ENCODE measurements around the gene IL1R1. TPM values are rescaled to one million over a fixed set of nuclear protein-coding genes. Genes with fewer than 3 reads are reported as not detected.

The IL1R1 gene
- total RNA-seq, 1 donor from 2014 or later: 1.7 TPM

DNA sequence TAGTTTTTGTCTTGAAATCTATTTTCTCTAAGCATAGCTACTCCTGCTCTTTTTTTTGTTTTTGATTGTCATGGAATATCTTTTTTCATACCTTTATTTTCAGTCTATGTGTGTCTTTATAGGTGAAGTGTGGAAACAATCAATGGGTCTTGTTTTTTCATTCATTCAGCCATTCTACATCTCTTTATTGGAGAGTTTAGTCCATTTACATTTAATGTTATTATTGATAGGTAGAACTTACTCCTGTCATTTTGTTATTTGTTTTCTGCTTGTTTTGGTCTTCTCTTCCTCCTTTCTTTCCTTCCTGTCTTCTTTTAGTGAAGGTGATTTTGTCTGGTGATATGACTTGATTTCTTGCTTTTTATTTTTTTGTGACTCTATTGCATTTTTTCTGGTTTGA is 62.1 kb downstream of the IL1R1 start:
- no peak for DNase-seq (ENCODE audit: low spot score)
- no peak overlapping the region for H3K4me3 ChIP-seq
- no peak overlapping the region for H3K27ac Mint-ChIP-seq
- TF ChIP-seq, protein P1, sequence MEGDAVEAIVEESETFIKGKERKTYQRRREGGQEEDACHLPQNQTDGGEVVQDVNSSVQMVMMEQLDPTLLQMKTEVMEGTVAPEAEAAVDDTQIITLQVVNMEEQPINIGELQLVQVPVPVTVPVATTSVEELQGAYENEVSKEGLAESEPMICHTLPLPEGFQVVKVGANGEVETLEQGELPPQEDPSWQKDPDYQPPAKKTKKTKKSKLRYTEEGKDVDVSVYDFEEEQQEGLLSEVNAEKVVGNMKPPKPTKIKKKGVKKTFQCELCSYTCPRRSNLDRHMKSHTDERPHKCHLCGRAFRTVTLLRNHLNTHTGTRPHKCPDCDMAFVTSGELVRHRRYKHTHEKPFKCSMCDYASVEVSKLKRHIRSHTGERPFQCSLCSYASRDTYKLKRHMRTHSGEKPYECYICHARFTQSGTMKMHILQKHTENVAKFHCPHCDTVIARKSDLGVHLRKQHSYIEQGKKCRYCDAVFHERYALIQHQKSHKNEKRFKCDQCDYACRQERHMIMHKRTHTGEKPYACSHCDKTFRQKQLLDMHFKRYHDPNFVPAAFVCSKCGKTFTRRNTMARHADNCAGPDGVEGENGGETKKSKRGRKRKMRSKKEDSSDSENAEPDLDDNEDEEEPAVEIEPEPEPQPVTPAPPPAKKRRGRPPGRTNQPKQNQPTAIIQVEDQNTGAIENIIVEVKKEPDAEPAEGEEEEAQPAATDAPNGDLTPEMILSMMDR (IDR thresholded peaks at IDR 0.05): no peak
- TF ChIP-seq EZH2 (IDR thresholded peaks at IDR 0.05) (no peak), EZH2phosphoT487 (IDR thresholded peaks at IDR 0.05) (no peak)
- no peaks in the 10 kb centered on the region for H3K36me3 Mint-ChIP-seq
- no peaks in the 10 kb centered on the region for H4K20me1 ChIP-seq (ENCODE audit: low read depth)
- no peak overlapping the region for H3K4me2 ChIP-seq
- H3K9me3 ChIP-seq (ENCODE audit: low read depth): no peaks in the 10 kb centered on the region
- no peaks in the 10 kb centered on the region for H3K27me3 ChIP-seq
- no peak overlapping the region for H3K9ac ChIP-seq
- H3F3A ChIP-seq (ENCODE audit: low read depth): no peaks in the 10 kb centered on the region
- no peaks in the 10 kb centered on the region for H3K4me1 Mint-ChIP-seq
- no peaks in the 10 kb centered on the region for H3K36me3 ChIP-seq
- no peak overlapping the region for H3K27ac ChIP-seq
- peaks cover 4% of the 10 kb centered on the region for H3K9me3 Mint-ChIP-seq
- no peak overlapping the region for H3K4me3 Mint-ChIP-seq
- no peaks in the 10 kb centered on the region for H3K4me1 ChIP-seq
- H3K79me2 ChIP-seq (ENCODE audit: low read depth): no peaks in the 10 kb centered on the region
- H2AFZ ChIP-seq (replicated peaks): no peak overlapping the region
- H3K27me3 Mint-ChIP-seq (ENCODE audit: insufficient read depth, low read depth): no peaks in the 10 kb centered on the region

DNA sequence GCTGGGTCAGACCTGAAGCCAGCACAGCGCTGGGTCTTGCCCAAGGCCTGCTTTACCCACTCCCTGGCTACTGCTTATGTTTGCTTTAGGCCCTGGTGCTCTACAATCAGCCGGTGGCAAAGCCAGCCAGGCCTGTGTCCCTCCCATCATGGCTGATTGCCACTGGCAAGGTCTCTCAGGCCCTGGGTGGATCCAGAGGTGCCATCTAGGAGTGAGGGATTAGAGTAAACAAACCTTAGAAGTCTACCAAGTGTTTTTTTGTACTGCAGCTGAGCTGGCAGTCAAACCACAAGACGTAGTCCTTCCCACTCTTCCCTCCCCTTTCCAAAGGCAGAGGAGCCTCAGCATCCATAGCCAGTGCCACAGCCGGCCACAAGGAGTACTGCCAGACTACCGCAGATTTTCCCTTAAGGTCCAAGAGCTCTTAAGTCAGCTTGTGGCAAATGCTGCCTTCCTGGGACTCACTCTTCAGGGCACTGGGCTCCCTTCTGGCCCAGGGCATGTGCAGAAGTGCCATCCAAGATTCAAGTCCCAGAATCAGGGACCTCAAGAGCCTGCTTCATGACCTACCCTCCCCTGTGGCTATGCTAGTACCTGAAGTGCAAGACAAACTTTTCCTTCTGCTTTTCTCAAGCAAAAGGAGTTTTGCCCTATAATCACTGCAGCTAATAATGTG is 64.3 kb downstream of the IL1R1 start:
- Histone ChIP-seq H3K4me3 (no peak overlapping the region), H3K27ac (no peak overlapping the region), H3K4me2 (no peak overlapping the region), H4K20me1 (ENCODE audit: low read depth) (no peaks in the 10 kb centered on the region), H3K4me1 (no peaks in the 10 kb centered on the region), H3K9ac (no peak overlapping the region), H3K36me3 (no peaks in the 10 kb centered on the region), H2AFZ (replicated peaks) (no peak overlapping the region), H3K27me3 (no peaks in the 10 kb centered on the region), H3K79me2 (ENCODE audit: low read depth) (no peaks in the 10 kb centered on the region), H3F3A (ENCODE audit: low read depth) (no peaks in the 10 kb centered on the region), H3K9me3 (ENCODE audit: low read depth) (no peaks in the 10 kb centered on the region)
- Mint-ChIP-seq H3K4me3 (no peak overlapping the region), H3K36me3 (no peaks in the 10 kb centered on the region), H3K4me1 (no peaks in the 10 kb centered on the region), H3K9me3 (peaks cover 4% of the 10 kb centered on the region), H3K27ac (no peak overlapping the region), H3K27me3 (ENCODE audit: insufficient read depth, low read depth) (no peaks in the 10 kb centered on the region)
- TF ChIP-seq EZH2phosphoT487 (IDR thresholded peaks at IDR 0.05) (no peak), EZH2 (IDR thresholded peaks at IDR 0.05) (no peak)
- TF ChIP-seq, protein P1 (IDR thresholded peaks at IDR 0.05): no peak
- DNase-seq (ENCODE audit: low spot score): no peak

DNA sequence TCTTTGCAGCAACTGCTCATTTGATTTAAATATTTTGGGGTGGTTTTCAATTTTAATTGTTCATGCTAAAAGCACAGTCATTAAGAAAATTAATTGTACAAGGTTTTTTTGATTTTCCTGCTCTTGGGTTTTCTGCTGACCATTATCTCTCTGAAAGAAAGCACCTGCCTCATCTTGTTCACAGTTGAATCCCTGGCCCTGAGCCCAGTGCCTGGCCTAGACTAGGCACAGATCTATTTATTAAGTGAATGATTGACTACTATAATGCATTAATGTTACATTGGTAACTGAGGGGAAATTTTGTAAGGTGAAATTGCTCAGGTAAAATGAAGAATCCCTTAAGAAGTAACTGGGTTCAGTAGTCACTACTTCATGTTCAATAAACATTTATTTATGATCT is 66.2 kb downstream of the IL1R1 start:
- H3K79me2 ChIP-seq (ENCODE audit: low read depth): no peaks in the 10 kb centered on the region
- no peaks in the 10 kb centered on the region for H4K20me1 ChIP-seq (ENCODE audit: low read depth)
- Mint-ChIP-seq H3K27ac (no peak overlapping the region), H3K4me1 (no peaks in the 10 kb centered on the region), H3K4me3 (no peak overlapping the region), H3K27me3 (ENCODE audit: insufficient read depth, low read depth) (no peaks in the 10 kb centered on the region), H3K36me3 (no peaks in the 10 kb centered on the region), H3K9me3 (peaks cover 4% of the 10 kb centered on the region)
- H3K9ac ChIP-seq: no peak overlapping the region
- no peaks in the 10 kb centered on the region for H3K9me3 ChIP-seq (ENCODE audit: low read depth)
- no peak for DNase-seq (ENCODE audit: low spot score)
- H3K4me1 ChIP-seq: no peaks in the 10 kb centered on the region
- H3K27me3 ChIP-seq: no peaks in the 10 kb centered on the region
- no peaks in the 10 kb centered on the region for H3F3A ChIP-seq (ENCODE audit: low read depth)
- TF ChIP-seq, protein P1 (IDR thresholded peaks at IDR 0.05): no peak
- TF ChIP-seq EZH2 (IDR thresholded peaks at IDR 0.05): no peak
- TF ChIP-seq EZH2phosphoT487 (IDR thresholded peaks at IDR 0.05): no peak
- H3K27ac ChIP-seq: no peak overlapping the region
- no peak overlapping the region for H2AFZ ChIP-seq (replicated peaks)
- no peaks in the 10 kb centered on the region for H3K36me3 ChIP-seq
- H3K4me2 ChIP-seq: no peak overlapping the region
- no peak overlapping the region for H3K4me3 ChIP-seq
